HG02840 (cell line): Measurements from ENCODE around the gene MRPL55.
"Not testable (repeated sequence)": the region's sequence is repeated elsewhere in the genome, so short reads cannot be mapped to it uniquely, and the experiment has no call there.

ENCODE experiments used
- ATAC-seq: cut with Tn5 transposase; IDR thresholded peaks from one replicate; pipeline ENCODE4 v1.9.1; 2021; ENCODE audit warnings: mild to moderate bottlenecking, moderate library complexity, moderate number of reproducible peaks; ENCODE audit not compliant: unreplicated experiment, low FRiP score

The MRPL55 gene

GRCh38 chr1:228125185-228125584 is 16.1 kb upstream of the MRPL55 start:
- ATAC-seq, result no peak

GRCh38 chr1:228123505-228123904 is 14.4 kb upstream of the MRPL55 start:
- no peak for ATAC-seq

- no peak for ATAC-seq
Measured at GRCh38 chr1:228122921-228123441, 13.9 kb upstream of the MRPL55 start.

GRCh38 chr1:228120857-228121489 is 11.9 kb upstream of the MRPL55 start:
- ATAC-seq, result no peak

GRCh38 chr1:228120351-228120750 is 11.3 kb upstream of the MRPL55 start:
- no peak for ATAC-seq

GRCh38 chr1:228118040-228118439 is 8.9 kb upstream of the MRPL55 start:
- no peak for ATAC-seq

GRCh38 chr1:228117335-228117734 is 8.2 kb upstream of the MRPL55 start:
- no peak for ATAC-seq

- no peak for ATAC-seq
Measured at GRCh38 chr1:228114827-228115226, 5.7 kb upstream of the MRPL55 start.

- no peak for ATAC-seq
Measured at GRCh38 chr1:228112617-228113016, 3.5 kb upstream of the MRPL55 start.

- ATAC-seq, result no peak
Measured at GRCh38 chr1:228112167-228112566, 3.1 kb upstream of the MRPL55 start.

GRCh38 chr1:228111315-228111714 is 2.2 kb upstream of the MRPL55 start:
- not testable (repeated sequence) for ATAC-seq

- ATAC-seq, result no peak
Measured at GRCh38 chr1:228110556-228110955, 1.5 kb upstream of the MRPL55 start.

GRCh38 chr1:228109962-228110488 is 926 bp upstream of the MRPL55 start:
- no peak for ATAC-seq

- ATAC-seq, result no peak
Measured at GRCh38 chr1:228108742-228109072, 392 bp downstream of the MRPL55 start.

- ATAC-seq, result no peak
Measured at GRCh38 chr1:228108055-228108690, 926 bp downstream of the MRPL55 start.

- no peak for ATAC-seq
Measured at GRCh38 chr1:228107636-228108035, 1.5 kb downstream of the MRPL55 start.

GRCh38 chr1:228106800-228107054 is 2.4 kb downstream of the MRPL55 start:
- ATAC-seq, result no peak

GRCh38 chr1:228105996-228106799 is 2.9 kb downstream of the MRPL55 start:
- no peak for ATAC-seq

- ATAC-seq, result no peak
Measured at GRCh38 chr1:228105270-228105995, 3.7 kb downstream of the MRPL55 start.

GRCh38 chr1:228104526-228105269 is 4.4 kb downstream of the MRPL55 start:
- ATAC-seq, result no peak
